ENCODE results near the gene IL27RA.

IL27RA gene

DNA sequence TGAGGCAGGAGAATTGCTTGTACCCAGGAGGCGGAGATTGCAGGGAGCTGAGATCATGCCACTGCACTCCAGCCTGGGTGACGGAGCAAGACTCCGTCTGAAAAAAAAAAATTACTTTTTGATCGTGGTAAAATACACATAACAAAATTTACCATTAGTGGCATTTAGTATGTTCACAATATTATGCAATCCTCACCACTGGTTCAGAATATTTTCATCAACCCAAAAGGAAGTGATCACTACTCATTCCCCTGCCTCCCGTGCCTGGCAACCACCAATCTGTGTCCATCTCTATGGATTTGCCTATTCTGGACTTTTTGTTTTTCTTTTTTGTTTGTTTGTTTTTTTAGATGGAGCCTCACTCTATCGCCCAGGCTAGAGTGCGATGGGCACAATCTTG, 31.5 kb downstream of the IL27RA start:
- Histone ChIP-seq H3K27ac (ENCODE audit: low read length) (no peak overlapping the region), H3K36me3 (ENCODE audit: control insufficient read depth in 1 of 2, insufficient read depth in 2 of 2, low read length in 2 of 2) (no peaks in the 10 kb centered on the region), H3K4me1 (ENCODE audit: control insufficient read depth in 1 of 2, insufficient read depth in 2 of 2, low read length in 2 of 2) (peaks cover 0 to 2% of the 10 kb centered on the region in 2 donors), H3K4me3 (ENCODE audit: low read depth in 1 of 2, low read length in 2 of 2) (no peak overlapping the region), H3K9me3 (ENCODE audit: control insufficient read depth in 1 of 2, low read length in 2 of 2) (no peaks in the 10 kb centered on the region), H3K27me3 (ENCODE audit: low read depth, low read length) (peaks cover 19% of the 10 kb centered on the region)

- Histone ChIP-seq H3K4me1 (ENCODE audit: control insufficient read depth in 1 of 2, insufficient read depth in 2 of 2, low read length in 2 of 2) (no peaks in the 10 kb centered on the region), H3K27ac (ENCODE audit: low read length) (no peak overlapping the region), H3K27me3 (ENCODE audit: low read depth, low read length) (peaks cover 4% of the 10 kb centered on the region), H3K9me3 (ENCODE audit: control insufficient read depth in 1 of 2, low read length in 2 of 2) (no peaks in the 10 kb centered on the region), H3K4me3 (ENCODE audit: low read depth in 1 of 2, low read length in 2 of 2) (no peak overlapping the region), H3K36me3 (ENCODE audit: control insufficient read depth in 1 of 2, insufficient read depth in 2 of 2, low read length in 2 of 2) (no peaks in the 10 kb centered on the region)
Observed at GRCh38 chr19:14066134-14066533, 34.6 kb downstream of the IL27RA start.

DNA sequence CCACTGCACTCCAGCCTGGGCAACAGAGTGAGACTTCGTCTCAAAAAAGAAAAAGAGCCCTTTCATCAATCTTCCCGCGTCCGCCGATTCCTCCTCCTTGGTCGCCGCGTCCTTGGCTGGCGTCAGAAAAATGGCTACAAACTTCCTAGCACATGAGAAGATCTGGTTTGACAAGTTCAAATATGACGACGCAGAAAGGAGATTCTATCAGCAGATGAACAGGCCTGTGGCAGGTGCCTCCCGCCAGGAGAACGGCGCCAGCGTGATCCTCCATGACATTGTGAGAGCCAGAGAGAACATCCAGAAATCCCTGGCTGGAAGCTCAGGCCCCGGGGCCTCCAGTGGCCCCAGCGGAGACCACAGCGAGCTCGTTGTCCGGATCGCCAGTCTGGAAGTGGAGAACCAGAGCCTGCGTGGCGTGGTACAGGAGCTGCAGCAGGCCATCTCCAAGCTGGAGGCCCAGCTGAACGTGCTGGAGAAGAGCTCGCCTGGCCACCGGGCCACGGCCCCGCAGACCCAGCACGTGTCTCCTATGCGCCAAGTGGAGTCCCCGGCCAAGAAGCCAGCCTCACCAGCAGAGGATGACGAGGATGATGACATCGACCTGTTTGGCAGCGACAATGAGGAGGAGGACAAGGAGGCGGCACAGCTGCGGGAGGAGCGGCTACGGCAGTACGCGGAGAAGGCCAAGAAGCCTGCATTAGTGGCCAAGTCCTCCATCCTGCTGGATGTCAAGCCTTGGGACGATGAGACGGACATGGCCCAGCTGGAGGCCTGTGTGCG, 38.9 kb downstream of the IL27RA start:
- no peak overlapping the region for H3K27ac ChIP-seq (ENCODE audit: low read length)
- H3K27me3 ChIP-seq (ENCODE audit: low read depth, low read length), result no peaks in the 10 kb centered on the region
- no peak overlapping the region for H3K4me3 ChIP-seq (ENCODE audit: low read depth in 1 of 2, low read length in 2 of 2)
- H3K36me3 ChIP-seq (ENCODE audit: control insufficient read depth in 1 of 2, insufficient read depth in 2 of 2, low read length in 2 of 2), result no peaks in the 10 kb centered on the region
- H3K4me1 ChIP-seq (ENCODE audit: control insufficient read depth in 1 of 2, insufficient read depth in 2 of 2, low read length in 2 of 2), result peaks cover 0 to 28% of the 10 kb centered on the region in 2 donors
- no peaks in the 10 kb centered on the region for H3K9me3 ChIP-seq (ENCODE audit: control insufficient read depth in 1 of 2, low read length in 2 of 2)

DNA sequence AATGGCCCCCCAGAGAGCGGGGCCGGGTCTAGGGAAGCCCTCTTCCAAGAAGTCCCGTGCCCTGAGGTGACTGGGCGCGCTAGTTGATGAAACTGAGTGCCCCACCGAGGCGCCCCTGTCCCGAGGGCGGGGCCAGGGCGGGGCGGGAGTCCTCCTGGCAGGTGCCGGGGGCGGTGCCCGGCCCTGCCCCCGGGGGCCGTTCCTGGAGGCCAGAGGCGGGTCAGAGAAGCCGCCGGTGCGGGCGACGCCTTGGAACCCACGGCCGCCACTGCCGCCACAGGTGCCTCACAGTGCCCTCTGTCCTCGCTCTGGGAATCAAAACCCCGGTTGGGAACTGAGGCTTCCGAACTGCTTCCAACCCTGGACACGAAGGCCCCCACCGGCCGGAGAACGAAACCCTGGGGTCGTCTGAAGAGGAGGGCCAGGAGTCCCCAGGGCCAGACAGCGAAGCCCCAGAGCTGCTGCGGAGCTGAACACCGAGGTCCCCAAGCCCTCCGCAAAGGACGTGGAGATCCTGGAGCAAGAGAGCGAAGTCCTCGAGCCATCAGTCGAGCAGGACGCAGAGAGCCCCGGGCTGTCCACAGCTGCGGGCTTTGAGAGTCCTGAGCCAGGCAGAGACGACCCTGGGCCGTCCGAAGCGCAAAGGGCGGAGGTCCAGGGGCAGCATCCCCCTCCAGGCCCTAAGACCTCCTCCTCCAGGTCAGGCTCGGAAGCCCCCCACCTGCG, 41.1 kb downstream of the IL27RA start, which contains the start of gene MISP3:
Gene MISP3 (plus strand): TSS at position 252 of the 726 bp plus-strand sequence. CDS start 524 bp downstream, outside the sequence.
- Histone ChIP-seq H3K4me3 (ENCODE audit: low read depth in 1 of 2, low read length in 2 of 2) (peak within 1 kb of the TSS; percentile 72 to 87), H3K4me1 (ENCODE audit: control insufficient read depth in 1 of 2, insufficient read depth in 2 of 2, low read length in 2 of 2) (peaks cover 0 to 30% of the 10 kb centered on the region in 2 donors), H3K9me3 (ENCODE audit: control insufficient read depth in 1 of 2, low read length in 2 of 2) (no peaks in the 10 kb centered on the region), H3K36me3 (ENCODE audit: control insufficient read depth in 1 of 2, insufficient read depth in 2 of 2, low read length in 2 of 2) (no peaks in the 10 kb centered on the region), H3K27me3 (ENCODE audit: low read depth, low read length) (no peaks in the 10 kb centered on the region), H3K27ac (ENCODE audit: low read length) (peak within 1 kb of the TSS; percentile 70)

DNA sequence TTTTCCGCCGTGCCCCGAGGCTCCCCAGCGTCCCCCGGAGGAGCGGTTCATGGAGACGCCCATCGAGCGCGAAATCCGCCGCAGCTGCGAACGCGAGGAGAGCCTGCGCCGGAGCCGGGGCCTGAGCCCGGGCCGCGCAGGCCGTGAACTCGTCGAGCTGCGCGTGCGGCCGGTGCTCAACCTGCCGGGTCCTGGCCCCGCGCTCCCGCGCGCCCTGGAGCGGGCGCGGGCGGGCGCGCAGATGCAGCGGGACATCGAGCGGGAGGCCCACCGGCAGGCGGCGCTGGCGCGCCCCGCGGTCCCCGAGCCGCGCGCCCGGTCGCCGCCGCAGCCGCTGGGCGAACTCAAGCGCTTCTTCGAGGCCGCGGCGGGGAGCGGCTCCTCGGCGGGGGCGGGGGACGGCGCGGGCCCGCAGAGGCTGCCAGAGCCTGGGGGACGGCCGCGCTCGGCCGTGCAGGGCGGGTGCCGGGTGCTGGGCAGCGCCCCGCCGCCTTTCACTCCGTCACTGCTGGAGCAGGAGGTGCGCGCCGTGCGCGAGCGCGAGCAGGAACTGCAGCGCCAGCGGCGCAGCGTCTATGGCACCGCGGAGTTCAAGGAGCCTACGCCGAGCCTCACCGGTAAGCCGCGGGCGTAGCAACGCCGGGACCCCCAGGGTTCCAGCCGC, 41.8 kb downstream of the IL27RA start:
- Histone ChIP-seq H3K27me3 (ENCODE audit: low read depth, low read length) (no peaks in the 10 kb centered on the region), H3K36me3 (ENCODE audit: control insufficient read depth in 1 of 2, insufficient read depth in 2 of 2, low read length in 2 of 2) (no peaks in the 10 kb centered on the region), H3K4me3 (ENCODE audit: low read depth in 1 of 2, low read length in 2 of 2) (peak overlapping the region; percentile 72 to 87), H3K4me1 (ENCODE audit: control insufficient read depth in 1 of 2, insufficient read depth in 2 of 2, low read length in 2 of 2) (peaks cover 0 to 30% of the 10 kb centered on the region in 2 donors), H3K9me3 (ENCODE audit: control insufficient read depth in 1 of 2, low read length in 2 of 2) (no peaks in the 10 kb centered on the region), H3K27ac (ENCODE audit: low read length) (peak overlapping the region; percentile 70)

- Histone ChIP-seq H3K9me3 (ENCODE audit: control insufficient read depth in 1 of 2, low read length in 2 of 2) (no peaks in the 10 kb centered on the region), H3K36me3 (ENCODE audit: control insufficient read depth in 1 of 2, insufficient read depth in 2 of 2, low read length in 2 of 2) (no peaks in the 10 kb centered on the region), H3K4me3 (ENCODE audit: low read depth in 1 of 2, low read length in 2 of 2) (peak overlapping the region; percentile 72 to 87), H3K27me3 (ENCODE audit: low read depth, low read length) (no peaks in the 10 kb centered on the region), H3K4me1 (ENCODE audit: control insufficient read depth in 1 of 2, insufficient read depth in 2 of 2, low read length in 2 of 2) (peaks cover 0 to 30% of the 10 kb centered on the region in 2 donors), H3K27ac (ENCODE audit: low read length) (peak overlapping the region; percentile 70)
Observed at GRCh38 chr19:14073925-14074838, 42.6 kb downstream of the IL27RA start.

GRCh38 chr19:14078411-14078810, 46.8 kb downstream of the IL27RA start:
- H3K9me3 ChIP-seq (ENCODE audit: control insufficient read depth in 1 of 2, low read length in 2 of 2), result no peaks in the 10 kb centered on the region
- no peak overlapping the region for H3K27ac ChIP-seq (ENCODE audit: low read length)
- no peaks in the 10 kb centered on the region for H3K27me3 ChIP-seq (ENCODE audit: low read depth, low read length)
- no peak overlapping the region for H3K4me3 ChIP-seq (ENCODE audit: low read depth in 1 of 2, low read length in 2 of 2)
- H3K4me1 ChIP-seq (ENCODE audit: control insufficient read depth in 1 of 2, insufficient read depth in 2 of 2, low read length in 2 of 2), result peaks cover 7 to 31% of the 10 kb centered on the region in 2 donors
- no peaks in the 10 kb centered on the region for H3K36me3 ChIP-seq (ENCODE audit: control insufficient read depth in 1 of 2, insufficient read depth in 2 of 2, low read length in 2 of 2)

DNA sequence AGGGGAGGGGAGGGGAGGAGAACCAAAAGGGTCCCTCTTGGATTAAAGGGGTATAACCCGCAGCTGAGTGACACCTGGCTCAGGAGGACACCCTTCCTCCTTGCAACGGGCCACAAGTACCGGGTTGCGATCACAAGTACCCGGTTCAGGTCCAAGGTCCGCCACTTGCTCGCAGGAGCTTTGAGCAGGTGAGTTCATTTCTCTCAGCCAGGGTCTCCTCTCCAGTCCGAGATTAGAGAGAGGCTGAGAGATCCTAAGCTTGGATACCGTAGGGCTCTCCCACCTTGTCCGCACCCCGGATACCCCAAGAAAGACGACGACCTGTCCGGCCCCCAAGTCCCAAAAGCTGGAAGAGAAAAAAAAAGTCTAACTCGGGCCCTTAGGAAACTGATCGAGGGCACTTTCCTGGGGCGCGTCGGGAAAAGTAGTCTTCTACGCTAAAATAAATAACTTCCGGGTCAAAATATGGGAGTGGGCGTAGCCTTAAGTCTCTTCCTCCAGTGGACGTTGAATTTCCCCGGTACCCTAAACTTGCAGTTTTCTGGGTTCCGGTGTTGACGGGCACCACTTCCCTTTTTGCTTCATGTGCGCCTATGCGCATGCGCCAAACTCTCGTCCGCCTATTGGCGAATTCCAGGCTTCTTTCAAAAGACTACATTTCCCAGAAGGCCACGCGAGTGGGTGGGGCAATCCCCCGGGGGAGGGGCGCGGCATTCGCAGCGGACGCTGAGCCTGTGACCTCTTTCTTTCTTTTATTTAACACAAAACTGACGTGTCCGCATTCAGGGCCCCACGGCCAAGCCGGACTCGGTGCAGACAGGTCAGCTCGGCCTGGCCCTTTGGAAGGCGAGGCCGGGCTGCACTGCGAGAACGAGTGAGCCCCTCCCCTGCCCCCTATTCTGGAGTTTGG, 49.6 kb downstream of the IL27RA start:
- Histone ChIP-seq H3K4me3 (ENCODE audit: low read depth in 1 of 2, low read length in 2 of 2) (peak overlapping the region; percentile 83 to 91), H3K27me3 (ENCODE audit: low read depth, low read length) (no peaks in the 10 kb centered on the region), H3K9me3 (ENCODE audit: control insufficient read depth in 1 of 2, low read length in 2 of 2) (no peaks in the 10 kb centered on the region), H3K4me1 (ENCODE audit: control insufficient read depth in 1 of 2, insufficient read depth in 2 of 2, low read length in 2 of 2) (peaks cover 7 to 18% of the 10 kb centered on the region in 2 donors), H3K36me3 (ENCODE audit: control insufficient read depth in 1 of 2, insufficient read depth in 2 of 2, low read length in 2 of 2) (no peaks in the 10 kb centered on the region), H3K27ac (ENCODE audit: low read length) (peak overlapping the region; percentile 94)

GRCh38 chr19:14081797-14082674, 50.5 kb downstream of the IL27RA start:
- peak overlapping the region; percentile 94 for H3K27ac ChIP-seq (ENCODE audit: low read length)
- no peaks in the 10 kb centered on the region for H3K36me3 ChIP-seq (ENCODE audit: control insufficient read depth in 1 of 2, insufficient read depth in 2 of 2, low read length in 2 of 2)
- no peaks in the 10 kb centered on the region for H3K9me3 ChIP-seq (ENCODE audit: control insufficient read depth in 1 of 2, low read length in 2 of 2)
- H3K4me1 ChIP-seq (ENCODE audit: control insufficient read depth in 1 of 2, insufficient read depth in 2 of 2, low read length in 2 of 2), result peaks cover 7 to 18% of the 10 kb centered on the region in 2 donors
- H3K4me3 ChIP-seq (ENCODE audit: low read depth in 1 of 2, low read length in 2 of 2), result peak overlapping the region; percentile 83 to 91
- no peaks in the 10 kb centered on the region for H3K27me3 ChIP-seq (ENCODE audit: low read depth, low read length)
